Mesenchymal stem cell (in vitro differentiated cells and primary cell): ENCODE measurements around the gene KRTAP10-3.
A peak's percentile ranks its signal among the peaks of the same experiment; 100 is the strongest.

ENCODE experiments used
- DNase-seq: peaks from one replicate; pipeline ENCODE4 v3.0.0-alpha.2; 2013
- H2AFZ ChIP-seq: one replicate; pipeline ENCODE4 v1.6.1; 2013; ENCODE audit warnings: low read depth, mild to moderate bottlenecking, control low read depth, inconsistent platforms, low read length, moderate library complexity
- H2AK5ac ChIP-seq: 2 replicates; pipeline ENCODE4 v1.6.1; 2013; ENCODE audit warnings: low read length, moderate library complexity, mild to moderate bottlenecking, inconsistent platforms; ENCODE audit not compliant: severe bottlenecking
- H2BK120ac ChIP-seq: one replicate; pipeline ENCODE4 v1.6.1; 2013; ENCODE audit warnings: low read depth, mild to moderate bottlenecking, inconsistent platforms, low read length, moderate library complexity
- H2BK12ac ChIP-seq, 2 experiments: one replicate each; pipeline ENCODE4 v1.6.1; 2013; ENCODE audit warnings: inconsistent platforms in 2 of 2, low read length in 2 of 2, mild to moderate bottlenecking in 2 of 2, moderate library complexity in 2 of 2, control low read depth in 1 of 2
- H2BK15ac ChIP-seq: one replicate; pipeline ENCODE4 v1.6.1; 2013; ENCODE audit warnings: mild to moderate bottlenecking, low read depth, inconsistent platforms; ENCODE audit not compliant: poor library complexity, severe bottlenecking
- H2BK5ac ChIP-seq: 2 replicates; pipeline ENCODE4 v1.6.1; 2013; ENCODE audit warnings: low read depth, mild to moderate bottlenecking, low read length, control low read depth, inconsistent platforms; ENCODE audit not compliant: poor library complexity, severe bottlenecking
- H3K14ac ChIP-seq, 2 experiments: one replicate each; pipeline ENCODE4 v1.6.1; 2013; ENCODE audit warnings: inconsistent platforms in 2 of 2, low read length in 2 of 2, control low read depth in 1 of 2, mild to moderate bottlenecking in 1 of 2, moderate library complexity in 1 of 2
- H3K18ac ChIP-seq, 2 experiments: one replicate each; pipeline ENCODE4 v1.6.1; 2013; ENCODE audit warnings: inconsistent platforms in 2 of 2, low read length in 2 of 2, control low read depth in 1 of 2, low read depth in 1 of 2, mild to moderate bottlenecking in 1 of 2
- H3K23ac ChIP-seq, 2 experiments: one replicate each; pipeline ENCODE4 v1.6.1; 2013; ENCODE audit warnings: inconsistent platforms in 2 of 2, low read length in 2 of 2, mild to moderate bottlenecking in 2 of 2, moderate library complexity in 2 of 2, control low read depth in 1 of 2
- H3K27ac ChIP-seq: 2 replicates; pipeline ENCODE4 v1.5.1; 2013; ENCODE audit warnings: mild to moderate bottlenecking, moderate library complexity, low read length, control low read depth, inconsistent platforms; ENCODE audit not compliant: poor library complexity, severe bottlenecking
- H3K27me3 ChIP-seq, 2 experiments: 2 replicates each; pipeline versions ENCODE4 v1.6.1 to v1.7.0; 2013; ENCODE audit warnings: low read length in 2 of 2, mild to moderate bottlenecking in 2 of 2, moderate library complexity in 2 of 2, control low read depth in 1 of 2, inconsistent platforms in 1 of 2; ENCODE audit not compliant: control insufficient read depth in 1 of 2, insufficient read depth in 1 of 2
- H3K36me3 ChIP-seq, 2 experiments: 2 replicates each; pipeline versions ENCODE4 v1.6.1 to v1.7.0; 2013; ENCODE audit warnings: low read length in 2 of 2, control low read depth in 1 of 2, inconsistent platforms in 1 of 2, low read depth in 1 of 2, mild to moderate bottlenecking in 1 of 2; ENCODE audit not compliant: insufficient read depth in 2 of 2, control insufficient read depth in 1 of 2
- H3K4ac ChIP-seq, 2 experiments: one replicate each; pipeline ENCODE4 v1.6.1; 2013; ENCODE audit warnings: inconsistent platforms in 2 of 2, low read length in 2 of 2, mild to moderate bottlenecking in 2 of 2, moderate library complexity in 2 of 2, control low read depth in 1 of 2, low read depth in 1 of 2
- H3K4me1 ChIP-seq: 2 replicates; pipeline ENCODE4 v1.6.1; 2013; ENCODE audit warnings: low read depth, low read length, control low read depth; ENCODE audit not compliant: control insufficient read depth, insufficient read depth
- H3K4me2 ChIP-seq: 2 replicates; pipeline ENCODE4 v1.6.1; 2013; ENCODE audit warnings: low read length, mild to moderate bottlenecking, inconsistent platforms; ENCODE audit not compliant: poor library complexity, severe bottlenecking
- H3K4me3 ChIP-seq, 2 experiments: 2 replicates each; pipeline versions ENCODE4 v1.5.1 to v1.7.0; 2013; ENCODE audit warnings: low read length in 2 of 2, mild to moderate bottlenecking in 2 of 2, control low read depth in 1 of 2, low read depth in 1 of 2; ENCODE audit not compliant: insufficient read depth in 1 of 2
- H3K79me1 ChIP-seq: replicated peaks from 2 replicates; pipeline ENCODE4 v1.6.1; 2013; ENCODE audit warnings: mild to moderate bottlenecking, control low read depth, low read length, inconsistent platforms; ENCODE audit not compliant: poor library complexity, severe bottlenecking
- H3K9ac ChIP-seq: 2 replicates; pipeline ENCODE4 v1.7.0; 2013; ENCODE audit warnings: mild to moderate bottlenecking, low read length, moderate library complexity
- H3K9me3 ChIP-seq: 2 replicates; pipeline ENCODE4 v1.7.0; 2013; ENCODE audit warnings: mild to moderate bottlenecking, low read length; ENCODE audit not compliant: control insufficient read depth
- H4K8ac ChIP-seq: one replicate; pipeline ENCODE4 v1.6.1; 2013; ENCODE audit warnings: inconsistent platforms, mild to moderate bottlenecking, low read length, moderate library complexity
- H4K91ac ChIP-seq: one replicate; pipeline ENCODE4 v1.6.1; 2013; ENCODE audit warnings: mild to moderate bottlenecking, low read length, inconsistent platforms
- WGBS: methylation state at CpG from one replicate; pipeline ENCODE4 v1.1.7; 2013; ENCODE audit warnings: mixed read lengths; 5-methylcytosine and 5-hydroxymethylcytosine counted together

Gene KRTAP10-3

GRCh38 chr21:44521928-44522752 lies 36.5 kb downstream of the KRTAP10-3 start:
- no peak overlapping the region for H3K4ac ChIP-seq
- H3K4me2 ChIP-seq = no peak overlapping the region
- H2BK5ac ChIP-seq = no peak overlapping the region
- no peaks in the 10 kb centered on the region for H3K27me3 ChIP-seq
- H4K8ac ChIP-seq = no peak overlapping the region
- WGBS = 91% methylated on average over 33 of the region's 33 CpGs
- no peak overlapping the region for H3K18ac ChIP-seq
- H2BK120ac ChIP-seq = no peak overlapping the region
- H3K79me1 ChIP-seq = no peaks in the 10 kb centered on the region
- no peak overlapping the region for H3K14ac ChIP-seq
- no peak overlapping the region for H3K27ac ChIP-seq
- H2BK12ac ChIP-seq = no peak overlapping the region
- no peak for DNase-seq
- peaks cover 3% of the 10 kb centered on the region for H3K9me3 ChIP-seq
- no peak overlapping the region for H4K91ac ChIP-seq
- H2AK5ac ChIP-seq = no peak overlapping the region
- H2AFZ ChIP-seq = no peak overlapping the region
- no peaks in the 10 kb centered on the region for H3K36me3 ChIP-seq
- H2BK15ac ChIP-seq = no peak overlapping the region
- peak overlapping the region in 1 of 2 experiments; percentile 24 for H3K4me3 ChIP-seq
- H3K9ac ChIP-seq = no peak overlapping the region
- no peak overlapping the region for H3K23ac ChIP-seq
- peaks cover 5% of the 10 kb centered on the region for H3K4me1 ChIP-seq

GRCh38 chr21:44521301-44521927 lies 37.2 kb downstream of the KRTAP10-3 start:
- DNase-seq = no peak

GRCh38 chr21:44520326-44521300 lies 38.0 kb downstream of the KRTAP10-3 start:
- Histone ChIP-seq H3K23ac (no peak overlapping the region), H2AK5ac (no peak overlapping the region), H3K14ac (no peak overlapping the region), H2BK5ac (no peak overlapping the region), H3K36me3 (no peaks in the 10 kb centered on the region), H4K8ac (no peak overlapping the region), H2BK120ac (no peak overlapping the region), H3K4me3 (no peak overlapping the region), H3K9me3 (peaks cover 3% of the 10 kb centered on the region), H2BK15ac (no peak overlapping the region), H4K91ac (no peak overlapping the region), H3K4ac (no peak overlapping the region), H3K79me1 (no peaks in the 10 kb centered on the region), H2BK12ac (no peak overlapping the region), H3K9ac (no peak overlapping the region), H3K27me3 (no peaks in the 10 kb centered on the region), H3K18ac (no peak overlapping the region), H3K4me2 (no peak overlapping the region), H3K27ac (no peak overlapping the region), H3K4me1 (peaks cover 5% of the 10 kb centered on the region), H2AFZ (no peak overlapping the region)
- DNase-seq = no peak
- WGBS = 86% methylated on average over 31 of the region's 31 CpGs

More at GRCh38 chr21:44521301-44521927, 37.2 kb downstream of the KRTAP10-3 start:
- no peaks in the 10 kb centered on the region for H3K27me3 ChIP-seq
- 87% methylated on average over 22 of the region's 22 CpGs for WGBS
- no peak overlapping the region for H2BK12ac ChIP-seq
- H3K4ac ChIP-seq = no peak overlapping the region
- no peak overlapping the region for H2BK120ac ChIP-seq
- H3K36me3 ChIP-seq = no peaks in the 10 kb centered on the region
- H2AK5ac ChIP-seq = no peak overlapping the region
- H3K9me3 ChIP-seq = peaks cover 3% of the 10 kb centered on the region
- no peak overlapping the region for H3K9ac ChIP-seq
- H2BK15ac ChIP-seq = no peak overlapping the region
- no peak overlapping the region for H4K8ac ChIP-seq
- H3K27ac ChIP-seq = no peak overlapping the region
- no peak overlapping the region for H2AFZ ChIP-seq
- H3K79me1 ChIP-seq = no peaks in the 10 kb centered on the region
- no peak overlapping the region for H3K4me2 ChIP-seq
- H3K18ac ChIP-seq = no peak overlapping the region
- peaks cover 5% of the 10 kb centered on the region for H3K4me1 ChIP-seq
- no peak overlapping the region for H3K14ac ChIP-seq
- H4K91ac ChIP-seq = no peak overlapping the region
- no peak overlapping the region for H3K4me3 ChIP-seq
- H2BK5ac ChIP-seq = no peak overlapping the region
- H3K23ac ChIP-seq = no peak overlapping the region
